H1 (cell line): ENCODE measurements around the gene COL16A1. TPM values are rescaled to one million over a fixed set of nuclear protein-coding genes. Genes with fewer than 3 reads are reported as not detected.

Experiments
- CTCF ChIA-PET: fragments of 300-600 bp; sonication (Branson Sonifier 250); formaldehyde crosslinking; loops from one replicate; lab custom pipeline; 2021; ENCODE audit not compliant: partially characterized antibody; lab: Charles Lee
- POLR2A ChIA-PET: fragments of 300-600 bp; sonication (Branson Sonifier 250); formaldehyde crosslinking; loops from one replicate; lab custom pipeline; 2021; ENCODE audit warnings: inconsistent platforms; ENCODE audit not compliant: partially characterized antibody; lab: Charles Lee
- DNase-seq, 2 experiments: peaks; one replicate each; pipeline versions ENCODE4 v3.0.0 to v3.0.0-alpha.2; 2010 to 2022; ENCODE audit warnings: low spot score in 2 of 2, low read depth in 1 of 2, mixed read lengths in 1 of 2
- FAIRE-seq: peaks from 2 replicates; lab custom pipeline; 2011; peaks lifted over from hg19 to GRCh38; lab: Jason Lieb, UNC
- H2AFZ ChIP-seq: 2 replicates; pipeline ENCODE4 v1.8.1; 2012; ENCODE audit warnings: low read length, inconsistent platforms
- H2AK5ac ChIP-seq: 2 replicates; pipeline ENCODE4 v1.6.1; 2013; ENCODE audit warnings: low read depth, low read length
- H2BK120ac ChIP-seq: replicated peaks from 2 replicates; pipeline ENCODE3; 2013; ENCODE audit warnings: low read depth, low read length, inconsistent platforms
- H2BK12ac ChIP-seq: 2 replicates; pipeline ENCODE4 v1.6.1; 2013; ENCODE audit warnings: low read depth, low read length
- H2BK15ac ChIP-seq: 2 replicates; pipeline ENCODE4 v1.6.1; 2013; ENCODE audit warnings: low read length
- H2BK20ac ChIP-seq: 2 replicates; pipeline ENCODE4 v1.6.1; 2013; ENCODE audit warnings: low read length
- H2BK5ac ChIP-seq: 2 replicates; pipeline ENCODE4 v1.6.1; 2013; ENCODE audit warnings: low read depth, low read length
- H3K14ac ChIP-seq: 2 replicates; pipeline ENCODE4 v1.6.1; 2013; ENCODE audit warnings: inconsistent platforms; ENCODE audit not compliant: insufficient read length
- H3K18ac ChIP-seq: 2 replicates; pipeline ENCODE4 v1.6.1; 2013; ENCODE audit warnings: low read length; ENCODE audit errors: extremely low read depth
- H3K23ac ChIP-seq: 2 replicates; pipeline ENCODE4 v1.6.1; 2013; ENCODE audit warnings: inconsistent platforms; ENCODE audit not compliant: insufficient read length
- H3K23me2 ChIP-seq: 2 replicates; pipeline ENCODE4 v1.6.1; 2013; ENCODE audit warnings: low read depth, low read length
- H3K27ac ChIP-seq: 2 replicates; pipeline ENCODE4 v1.6.1; 2011; ENCODE audit warnings: low read depth, low read length, inconsistent platforms
- H3K27me3 ChIP-seq, 4 experiments: replicated peaks in 1 of 4; 1 replicate in 1 of 4; 2 replicates in 3 of 4; pipeline versions ENCODE4 v1.6.1 to v1.8.1; 2011 to 2013; ENCODE audit warnings: low read length in 3 of 4, mild to moderate bottlenecking in 3 of 4, inconsistent platforms in 2 of 4, mixed read lengths in 2 of 4, moderate library complexity in 1 of 4; ENCODE audit not compliant: control insufficient read depth in 3 of 4, insufficient read depth in 3 of 4; ENCODE audit errors: extremely low read depth in 1 of 4
- H3K36me3 ChIP-seq, 4 experiments: 2 replicates each; pipeline versions ENCODE4 v1.6.1 to v1.8.1; 2011 to 2013; ENCODE audit warnings: mild to moderate bottlenecking in 4 of 4, low read length in 3 of 4, moderate library complexity in 2 of 4, control low read depth in 1 of 4, inconsistent platforms in 1 of 4; ENCODE audit not compliant: insufficient read depth in 4 of 4, control insufficient read depth in 2 of 4
- H3K4ac ChIP-seq: replicated peaks from 2 replicates; pipeline ENCODE3; 2013; ENCODE audit warnings: low read length, low read depth, mixed read lengths, inconsistent platforms; ENCODE audit not compliant: insufficient read length
- H3K4me1 ChIP-seq, 4 experiments: replicated peaks in 1 of 4; 1 replicate in 1 of 4; 2 replicates in 3 of 4; pipeline versions ENCODE4 v1.6.1 to v1.8.1; 2011 to 2013; ENCODE audit warnings: low read length in 3 of 4, inconsistent platforms in 2 of 4, mixed read lengths in 1 of 4; ENCODE audit not compliant: insufficient read depth in 4 of 4, control insufficient read depth in 3 of 4
- H3K4me2 ChIP-seq, 2 experiments: 2 replicates each; pipeline versions ENCODE4 v1.6.1 to v1.8.1; 2011 to 2013; ENCODE audit warnings: low read depth in 2 of 2, low read length in 2 of 2, control low read depth in 1 of 2, inconsistent platforms in 1 of 2, mild to moderate bottlenecking in 1 of 2; ENCODE audit not compliant: insufficient read depth in 1 of 2
- H3K4me3 ChIP-seq, 4 experiments: fragments of 200-600, 300-600 bp in 1 of 4; sonication (generic), shearing (Covaris generic), sonication (Bioruptor Twin) in 1 of 4; 2 replicates each; pipeline versions ENCODE4 v1.5.1 to v1.8.1; 2011 to 2016; ENCODE audit warnings: low read length in 4 of 4, low read depth in 3 of 4, control low read depth in 2 of 4, inconsistent platforms in 2 of 4, mild to moderate bottlenecking in 2 of 4, mixed read lengths in 1 of 4, moderate library complexity in 1 of 4; ENCODE audit not compliant: insufficient read depth in 2 of 4; ENCODE audit errors: extremely low read depth in 1 of 4
- H3K56ac ChIP-seq: replicated peaks from 2 replicates; pipeline ENCODE3; 2013; ENCODE audit warnings: low read depth, mild to moderate bottlenecking, mixed read lengths, low read length, inconsistent platforms; ENCODE audit not compliant: insufficient read length
- H3K79me1 ChIP-seq: 2 replicates; pipeline ENCODE4 v1.6.1; 2013; ENCODE audit warnings: low read depth, low read length, control low read depth
- H3K79me2 ChIP-seq, 2 experiments: 2 replicates each; pipeline versions ENCODE4 v1.6.1 to v1.8.1; 2012 to 2013; ENCODE audit warnings: low read length in 2 of 2, mild to moderate bottlenecking in 2 of 2, inconsistent platforms in 1 of 2; ENCODE audit not compliant: insufficient read depth in 2 of 2, control insufficient read depth in 1 of 2
- H3K9ac ChIP-seq, 4 experiments: replicated peaks in 1 of 4; 1 replicate in 1 of 4; 2 replicates in 3 of 4; pipeline versions ENCODE4 v1.6.1 to v1.8.1; 2011 to 2013; ENCODE audit warnings: low read depth in 3 of 4, low read length in 3 of 4, control low read depth in 2 of 4, mild to moderate bottlenecking in 2 of 4, moderate library complexity in 2 of 4, inconsistent platforms in 1 of 4; ENCODE audit errors: extremely low read depth in 1 of 4
- H3K9me3 ChIP-seq, 2 experiments: 2 replicates each; pipeline versions ENCODE4 v1.6.1 to v1.8.1; 2012 to 2013; ENCODE audit warnings: mild to moderate bottlenecking in 2 of 2, moderate library complexity in 2 of 2, control low read depth in 1 of 2, inconsistent platforms in 1 of 2, low read depth in 1 of 2, low read length in 1 of 2, mixed read lengths in 1 of 2; ENCODE audit not compliant: insufficient read depth in 2 of 2
- H4K20me1 ChIP-seq, 2 experiments: replicated peaks in 1 of 2; 2 replicates each; pipeline versions ENCODE3 to v1.8.1; 2011 to 2013; ENCODE audit warnings: inconsistent platforms in 2 of 2, low read length in 2 of 2, mild to moderate bottlenecking in 1 of 2; ENCODE audit not compliant: insufficient read depth in 2 of 2, control insufficient read depth in 1 of 2
- H4K5ac ChIP-seq: 2 replicates; pipeline ENCODE4 v1.6.1; 2013; ENCODE audit warnings: low read length, low read depth, mixed read lengths, inconsistent platforms; ENCODE audit not compliant: insufficient read length
- H4K8ac ChIP-seq: 2 replicates; pipeline ENCODE4 v1.8.0; 2013; ENCODE audit warnings: mild to moderate bottlenecking, moderate library complexity, low read length, inconsistent platforms; ENCODE audit not compliant: insufficient read depth; ENCODE audit errors: extremely low read depth
- H4K91ac ChIP-seq: replicated peaks from 2 replicates; pipeline ENCODE3; 2013; ENCODE audit warnings: low read length, mixed read lengths, inconsistent platforms; ENCODE audit not compliant: insufficient read length
- BCL11A ChIP-seq, 2 experiments: IDR thresholded peaks; one replicate each; pipeline ENCODE4 v1.6.1; 2011; ENCODE audit warnings: low read depth in 2 of 2, low read length in 2 of 2, mild to moderate bottlenecking in 2 of 2
- BRCA1 ChIP-seq: IDR thresholded peaks from 2 replicates; pipeline ENCODE4 v1.6.1; 2012; ENCODE audit warnings: low read depth, low read length, improper control_type of control experiment
- CBX5 ChIP-seq: fragments of 300-800, 300-1000 bp; sonication (generic); IDR thresholded peaks from 2 replicates; pipeline ENCODE4 v1.7.1; 2016; ENCODE audit warnings: antibody characterized with exemption, low read length, low read depth
- MAFK ChIP-seq: IDR thresholded peaks from 2 replicates; pipeline ENCODE4 v1.6.1; 2012; ENCODE audit warnings: low read depth, mild to moderate bottlenecking, improper control_type of control experiment, low read length
- POLR2A ChIP-seq, 2 experiments: IDR thresholded peaks; 1 replicate in 1 of 2; 2 replicates in 1 of 2; pipeline ENCODE4 v1.6.1; 2011; ENCODE audit warnings: low read depth in 2 of 2, low read length in 2 of 2, mild to moderate bottlenecking in 2 of 2; ENCODE audit errors: control extremely low read depth in 1 of 2
- SUZ12 ChIP-seq: fragments of 200-600 bp; sonication (generic); IDR thresholded peaks from 2 replicates; pipeline ENCODE4 v1.6.1; 2012; ENCODE audit warnings: mild to moderate bottlenecking, inconsistent platforms, low read length, moderate library complexity, mixed read lengths
- TEAD4 ChIP-seq: IDR thresholded peaks from 2 replicates; pipeline ENCODE4 v1.6.1; 2012; ENCODE audit warnings: low read depth, low read length, inconsistent platforms, mixed read lengths
- WGBS, 2 experiments: shearing (Covaris generic) in 1 of 2; methylation state at CpG; one replicate each; pipeline versions ENCODE4 v1.1.6 to v1.1.7; 2013 to 2015; ENCODE audit warnings: low lambda C conversion rate in 2 of 2, mixed read lengths in 2 of 2, inconsistent platforms in 1 of 2, low coverage in 1 of 2, missing lambda C conversion rate in 1 of 2; ENCODE audit not compliant: insufficient replicate concordance in 2 of 2, insufficient coverage in 1 of 2, insufficient read length in 1 of 2; ENCODE audit errors: extremely low coverage in 1 of 2, missing lambda C conversion rate in 1 of 2; 5-methylcytosine and 5-hydroxymethylcytosine counted together
- polyA plus RNA-seq, 7 experiments: library from polyadenylated mRNA; depleted of rRNA in 3 of 7; stranded (reverse) in 5 of 7; unstranded in 2 of 7; fragments of >200 nt in 5 of 7; fragments of 200-250 nt in 2 of 7; gene quantifications; 1 replicate in 5 of 7; 2 replicates in 1 of 7; 4 replicates in 1 of 7; pipeline versions ENCODE4 v1.2.1 to v1.2.3, GENCODE V29; 2011 to 2013; ENCODE audit warnings: missing spikeins in 2 of 7, mixed read lengths in 2 of 7
- total RNA-seq: library from RNA; stranded (reverse); fragmentation: NEBNext Ultra II Directional; extraction: Animal tissue kit (Norgen Biotek cat#: 25700); gene quantifications from 2 replicates; pipeline ENCODE4 v1.2.1, GENCODE V29; 2021

COL16A1 gene
- total and polyA plus RNA-seq, 2 of the 8 experiments (the other 6 are each of a cell fraction or from before 2014, with no cell fraction given) = 2.0 to 10.5 TPM

DNA sequence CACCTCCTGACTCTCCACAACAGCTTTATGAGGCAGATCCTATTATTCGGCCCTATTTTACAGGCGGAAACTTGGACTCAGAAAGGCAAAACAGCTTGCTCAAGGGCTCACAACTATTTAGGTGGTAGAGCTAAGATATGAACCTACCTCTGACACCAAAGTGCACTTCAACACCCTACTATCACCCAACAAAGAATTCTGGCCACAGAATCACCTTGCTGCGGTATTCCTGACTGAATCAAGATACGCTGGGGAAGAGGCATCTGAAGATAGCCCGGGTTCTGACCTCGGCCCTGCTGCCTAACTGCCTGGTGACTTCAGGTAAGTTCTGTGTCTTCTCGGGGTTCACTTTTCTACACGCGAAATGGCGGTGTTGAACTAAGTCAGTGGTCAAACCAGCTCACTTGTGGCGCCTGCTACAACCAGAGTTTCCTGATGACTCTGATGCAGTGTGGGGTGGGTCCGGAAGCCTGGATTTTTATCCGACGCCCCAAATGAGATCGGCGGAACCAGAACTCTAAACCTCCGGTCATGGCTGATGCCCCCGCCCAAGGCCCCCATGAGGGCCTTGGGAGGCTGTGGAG is 59.7 kb downstream of the COL16A1 start:
- H4K5ac ChIP-seq = peak overlapping the region; percentile 7
- H3K4me2 ChIP-seq = peak overlapping the region; percentile 92
- H3K9me3 ChIP-seq = no peaks in the 10 kb centered on the region
- no peak overlapping the region for H2BK120ac ChIP-seq
- H2BK5ac ChIP-seq = peak overlapping the region; percentile 100
- peak overlapping the region; percentile 100 for H3K27ac ChIP-seq
- peaks cover 9% of the 10 kb centered on the region for H3K23me2 ChIP-seq
- peak overlapping the region; percentile 32 for H3K56ac ChIP-seq
- peak overlapping the region; percentile 82 to 100 (median 99) for H3K9ac ChIP-seq
- H3K14ac ChIP-seq = no peak overlapping the region
- H3K4me3 ChIP-seq = peak overlapping the region; percentile 89 to 97 (median 93)
- 0 out of 2 replicates have a peak overlapping the region, but pooled peaks have one; percentile 2 for H2BK15ac ChIP-seq
- CTCF ChIA-PET = interaction anchor here (1.2 to 3.2 kb wide), 7 partner anchors 9 to 145 kb away, joined by 3 to 30 read pairs (median 5); no protein-coding TSS in a partner anchor
- peak overlapping the region; percentile 7; the same call in 1 of the 2 replicates for H2BK12ac ChIP-seq
- DNase-seq = no peak
- peak overlapping the region; percentile 89; the same call in 1 of the 2 replicates for H2AK5ac ChIP-seq
- no peaks in the 10 kb centered on the region; the same call in 1 of the 2 replicates for H3K79me1 ChIP-seq
- TF ChIP-seq TEAD4 = no peak
- TF ChIP-seq SUZ12 = no peak
- no peak for TF ChIP-seq MAFK
- TF ChIP-seq BCL11A (IDR thresholded peaks at IDR 0.05; ENCODE audit: low read depth in 2 of 2, low read length in 2 of 2) = no peak
- TF ChIP-seq POLR2A (IDR thresholded peaks at IDR 0.05; ENCODE audit: control extremely low read depth in 1 of 2, low read depth in 2 of 2, low read length in 2 of 2) = peak in 1 of 2 experiments; percentile 77; a peak in 1 of 3 replicates
- no peak for TF ChIP-seq CBX5
- no peak for TF ChIP-seq BRCA1
- no peaks in the 10 kb centered on the region for H3K27me3 ChIP-seq
- peak overlapping the region; percentile 100 for H4K91ac ChIP-seq
- H3K36me3 ChIP-seq = no peaks in the 10 kb centered on the region
- no peak overlapping the region for H3K23ac ChIP-seq
- POLR2A ChIA-PET = interaction anchor here (0.6 to 3.5 kb wide), 17 partner anchors 7 to 247 kb away, joined by 3 to 31 read pairs (median 5); no protein-coding TSS in a partner anchor
- H2BK20ac ChIP-seq = no peak overlapping the region
- peak overlapping the region; percentile 74 for H3K4ac ChIP-seq
- 9% methylated on average over 18 of the region's 18 CpGs; no CpG with 5 or more reads in 1 of the 2 experiments for WGBS, 2 experiments
- no peak for FAIRE-seq
- peaks cover 5 to 17% (median 6%) of the 10 kb centered on the region in 4 experiments for H3K4me1 ChIP-seq
- H3K79me2 ChIP-seq = peaks cover 3 to 47% of the 10 kb centered on the region in 2 experiments; a peak in 2 of 4 replicates
- no peak overlapping the region for H2AFZ ChIP-seq
- H4K20me1 ChIP-seq = no peaks in the 10 kb centered on the region
- H4K8ac ChIP-seq = peak overlapping the region; percentile 100
- peak overlapping the region; percentile 36 for H3K18ac ChIP-seq
